Activated gamma-delta T cell treated with anti-CD3 and anti-CD28 coated beads, Interleukin-2, amount 50 U/mL, for 16 hours (primary cell): Measurements from ENCODE around the gene EPB41L4A.
"Not testable (repeated sequence)": the region's sequence is repeated elsewhere in the genome, so short reads cannot be mapped to it uniquely, and the experiment has no call there.

Experiments
- DNase-seq: peaks from one replicate; pipeline ENCODE4 v3.0.0-alpha.2; 2020; ENCODE audit warnings: low read depth

EPB41L4A gene

GRCh38 chr5:112253478-112254250 is 165.4 kb downstream of the EPB41L4A start:
- no peak for DNase-seq

- DNase-seq, result no peak
Measured at GRCh38 chr5:112250551-112250950, 168.5 kb downstream of the EPB41L4A start.

GRCh38 chr5:112248623-112249022 is 170.5 kb downstream of the EPB41L4A start:
- no peak for DNase-seq

- DNase-seq, result no peak
Measured at GRCh38 chr5:112247960-112248359, 171.1 kb downstream of the EPB41L4A start.

- DNase-seq, result no peak
Measured at GRCh38 chr5:112245656-112246055, 173.4 kb downstream of the EPB41L4A start.

GRCh38 chr5:112239996-112240395 is 179.1 kb downstream of the EPB41L4A start:
- DNase-seq, result no peak

GRCh38 chr5:112238473-112238872 is 180.6 kb downstream of the EPB41L4A start:
- no peak for DNase-seq

GRCh38 chr5:112237456-112237855 is 181.6 kb downstream of the EPB41L4A start:
- no peak for DNase-seq

GRCh38 chr5:112234000-112234399 is 185.1 kb downstream of the EPB41L4A start:
- DNase-seq, result no peak

GRCh38 chr5:112232667-112233066 is 186.4 kb downstream of the EPB41L4A start:
- no peak for DNase-seq

- DNase-seq, result no peak
Measured at GRCh38 chr5:112230606-112231005, 188.5 kb downstream of the EPB41L4A start.

GRCh38 chr5:112228667-112229066 is 190.4 kb downstream of the EPB41L4A start:
- DNase-seq, result no peak

GRCh38 chr5:112227911-112228631 is 191.0 kb downstream of the EPB41L4A start:
- no peak for DNase-seq

GRCh38 chr5:112226215-112226614 is 192.9 kb downstream of the EPB41L4A start:
- no peak for DNase-seq

GRCh38 chr5:112222997-112223396 is 196.1 kb downstream of the EPB41L4A start:
- DNase-seq, result not testable (repeated sequence)

GRCh38 chr5:112221128-112221527 is 197.9 kb downstream of the EPB41L4A start:
- DNase-seq, result no peak

- DNase-seq, result no peak
Measured at GRCh38 chr5:112219000-112219399, 200.1 kb downstream of the EPB41L4A start.

- DNase-seq, result no peak
Measured at GRCh38 chr5:112217843-112218579, 201.1 kb downstream of the EPB41L4A start.

- no peak for DNase-seq
Measured at GRCh38 chr5:112216140-112216539, 202.9 kb downstream of the EPB41L4A start.

GRCh38 chr5:112210430-112211005 is 208.6 kb downstream of the EPB41L4A start:
- no peak for DNase-seq

- no peak for DNase-seq
Measured at GRCh38 chr5:112208699-112209615, 210.1 kb downstream of the EPB41L4A start.
